CD8-positive, alpha-beta memory T cell (primary cell): Measurements from ENCODE around the gene PTK6. TPM values are rescaled to one million over a fixed set of nuclear protein-coding genes. Genes with fewer than 3 reads are reported as not detected.

Experiments used
- CTCF ChIA-PET: fragments of 350-600 bp; sonication (Branson Sonifier 250); formaldehyde crosslinking; loops from one replicate; lab custom pipeline; 2021; ENCODE audit warnings: antibody characterized with exemption; lab: Charles Lee
- POLR2A ChIA-PET: fragments of 350-600 bp; sonication (Branson Sonifier 250); formaldehyde crosslinking; loops from one replicate; lab custom pipeline; 2021; ENCODE audit warnings: antibody characterized with exemption; lab: Charles Lee
- DNase-seq, 5 donors: peaks; one replicate each; pipeline versions ENCODE4 v3.0.0 to v3.0.0-alpha.2; 2020 to 2022; ENCODE audit warnings: mixed read lengths in 1 of 5
- H3K27ac ChIP-seq: one replicate; pipeline ENCODE4 v1.7.0; 2013; ENCODE audit warnings: low read depth, mild to moderate bottlenecking, low read length, moderate library complexity
- H3K27me3 ChIP-seq: 2 replicates; pipeline ENCODE4 v1.7.0; 2013; ENCODE audit warnings: low read length, mild to moderate bottlenecking; ENCODE audit not compliant: insufficient read depth, poor library complexity, severe bottlenecking
- H3K36me3 ChIP-seq: 2 replicates; pipeline ENCODE4 v1.7.0; 2013; ENCODE audit warnings: mild to moderate bottlenecking, low read length, moderate library complexity; ENCODE audit not compliant: insufficient read depth
- H3K4me1 ChIP-seq: 2 replicates; pipeline ENCODE4 v1.7.0; 2013; ENCODE audit warnings: mild to moderate bottlenecking, low read length, moderate library complexity; ENCODE audit not compliant: insufficient read depth
- H3K4me3 ChIP-seq: 2 replicates; pipeline ENCODE4 v1.7.0; 2013; ENCODE audit warnings: mild to moderate bottlenecking, low read length
- H3K9me3 ChIP-seq: 2 replicates; pipeline ENCODE4 v1.7.0; 2013; ENCODE audit warnings: mild to moderate bottlenecking, low read length
- H3K27ac Mint-ChIP-seq, 8 donors: one replicate each; pipeline ENCODE4 v1.8.0; 2020 to 2021; ENCODE audit warnings: mixed read lengths in 8 of 8, mild to moderate bottlenecking in 6 of 8, inconsistent platforms in 3 of 8, moderate library complexity in 3 of 8
- H3K27me3 Mint-ChIP-seq, 2 donors: one replicate each; pipeline ENCODE4 v1.8.0; 2020 to 2021; ENCODE audit warnings: mixed read lengths in 2 of 2, mild to moderate bottlenecking in 1 of 2, moderate library complexity in 1 of 2
- H3K36me3 Mint-ChIP-seq, 3 donors: one replicate each; pipeline ENCODE4 v1.8.0; 2020 to 2021; ENCODE audit warnings: mixed read lengths in 3 of 3, inconsistent platforms in 1 of 3, mild to moderate bottlenecking in 1 of 3
- H3K4me1 Mint-ChIP-seq, 3 donors: one replicate each; pipeline ENCODE4 v1.8.0; 2020 to 2021; ENCODE audit warnings: mixed read lengths in 3 of 3, inconsistent platforms in 1 of 3, mild to moderate bottlenecking in 1 of 3
- H3K4me3 Mint-ChIP-seq, 7 donors: one replicate each; pipeline ENCODE4 v1.8.0; 2020 to 2021; ENCODE audit warnings: mixed read lengths in 7 of 7, mild to moderate bottlenecking in 6 of 7, moderate library complexity in 4 of 7, inconsistent platforms in 2 of 7
- H3K9me3 Mint-ChIP-seq, 5 donors: one replicate each; pipeline ENCODE4 v1.8.0; 2020 to 2022; ENCODE audit warnings: mixed read lengths in 5 of 5, mild to moderate bottlenecking in 3 of 5, moderate library complexity in 2 of 5, inconsistent platforms in 1 of 5
- polyA plus RNA-seq: library from polyadenylated mRNA; unstranded; fragments of 300-500 nt; fragmentation: Illumina TruSeq; gene quantifications from one replicate; pipeline ENCODE4 v1.2.3, GENCODE V29; 2021
- total RNA-seq, 2 experiments: library from RNA; stranded (reverse); gene quantifications; one replicate each; pipeline ENCODE4 v1.2.3, GENCODE V29; 2021

PTK6 gene
- total and polyA plus RNA-seq, 3 experiments from 2014 or later: 0.16 to 0.31 (median 0.18) TPM

GRCh38 chr20:63494420-63495166 is 42.6 kb downstream of the PTK6 start:
- Mint-ChIP-seq H3K4me1 (peaks cover 0 to 14% (median 2%) of the 10 kb centered on the region in 3 donors), H3K9me3 (no peaks in the 10 kb centered on the region), H3K27me3 (peaks cover 5 to 13% of the 10 kb centered on the region in 2 donors), H3K27ac (no peak overlapping the region), H3K4me3 (no peak overlapping the region), H3K36me3 (no peaks in the 10 kb centered on the region)
- CTCF ChIA-PET: no interaction called here
- no peak for DNase-seq
- Histone ChIP-seq H3K27ac (no peak overlapping the region), H3K4me3 (no peak overlapping the region), H3K4me1 (peaks cover 8% of the 10 kb centered on the region), H3K27me3 (peaks cover 18% of the 10 kb centered on the region), H3K9me3 (no peaks in the 10 kb centered on the region), H3K36me3 (no peaks in the 10 kb centered on the region)
- POLR2A ChIA-PET: no interaction called here

- POLR2A ChIA-PET: no interaction called here
- peak overlapping the region in 1 of 8 donors; percentile 29 for H3K27ac Mint-ChIP-seq
These were observed 43.1 kb downstream of the PTK6 start for GRCh38 chr20:63494084-63494419.

GRCh38 chr20:63493563-63494020 is 43.6 kb downstream of the PTK6 start:
- H3K36me3 Mint-ChIP-seq: no peaks in the 10 kb centered on the region
- no peaks in the 10 kb centered on the region for H3K9me3 Mint-ChIP-seq
- peaks cover 0 to 14% (median 2%) of the 10 kb centered on the region in 3 donors for H3K4me1 Mint-ChIP-seq
- H3K27ac Mint-ChIP-seq: no peak overlapping the region
- Histone ChIP-seq H3K36me3 (no peaks in the 10 kb centered on the region), H3K4me3 (no peak overlapping the region), H3K27ac (no peak overlapping the region), H3K4me1 (peaks cover 8% of the 10 kb centered on the region), H3K27me3 (peaks cover 18% of the 10 kb centered on the region), H3K9me3 (no peaks in the 10 kb centered on the region)
- no peak for DNase-seq
- ChIA-PET CTCF (no interaction called here), POLR2A (no interaction called here)
- peaks cover 5 to 13% of the 10 kb centered on the region in 2 donors for H3K27me3 Mint-ChIP-seq
- H3K4me3 Mint-ChIP-seq: no peak overlapping the region

More at GRCh38 chr20:63494084-63494419, 43.1 kb downstream of the PTK6 start:
- Mint-ChIP-seq H3K4me3 (no peak overlapping the region), H3K4me1 (peaks cover 0 to 14% (median 2%) of the 10 kb centered on the region in 3 donors), H3K9me3 (no peaks in the 10 kb centered on the region), H3K36me3 (no peaks in the 10 kb centered on the region), H3K27me3 (peaks cover 5 to 13% of the 10 kb centered on the region in 2 donors)
- no peaks in the 10 kb centered on the region for H3K9me3 ChIP-seq
- H3K27ac ChIP-seq: no peak overlapping the region
- H3K4me3 ChIP-seq: no peak overlapping the region
- no peaks in the 10 kb centered on the region for H3K36me3 ChIP-seq
- DNase-seq: no peak
- H3K4me1 ChIP-seq: peaks cover 8% of the 10 kb centered on the region
- CTCF ChIA-PET: no interaction called here
- peaks cover 18% of the 10 kb centered on the region for H3K27me3 ChIP-seq

- Mint-ChIP-seq H3K27ac (no peak overlapping the region), H3K4me3 (no peak overlapping the region), H3K4me1 (peaks cover 0 to 10% (median 2%) of the 10 kb centered on the region in 3 donors), H3K27me3 (peaks cover 5 to 13% of the 10 kb centered on the region in 2 donors), H3K36me3 (no peaks in the 10 kb centered on the region), H3K9me3 (no peaks in the 10 kb centered on the region)
- Histone ChIP-seq H3K27ac (no peak overlapping the region), H3K36me3 (no peaks in the 10 kb centered on the region), H3K4me1 (peaks cover 8% of the 10 kb centered on the region), H3K9me3 (no peaks in the 10 kb centered on the region), H3K4me3 (no peak overlapping the region), H3K27me3 (peaks cover 14% of the 10 kb centered on the region)
- ChIA-PET POLR2A (no interaction called here), CTCF (no interaction called here)
- DNase-seq: no peak
These were observed 44.2 kb downstream of the PTK6 start for GRCh38 chr20:63492982-63493381.

- Histone ChIP-seq H3K9me3 (no peaks in the 10 kb centered on the region), H3K4me3 (no peak overlapping the region), H3K36me3 (no peaks in the 10 kb centered on the region), H3K27ac (no peak overlapping the region), H3K4me1 (peaks cover 8% of the 10 kb centered on the region), H3K27me3 (peaks cover 9% of the 10 kb centered on the region)
- H3K36me3 Mint-ChIP-seq: no peaks in the 10 kb centered on the region
- no peak overlapping the region for H3K27ac Mint-ChIP-seq
- no peaks in the 10 kb centered on the region for H3K9me3 Mint-ChIP-seq
- H3K4me1 Mint-ChIP-seq: peaks cover 0 to 8% (median 2%) of the 10 kb centered on the region in 3 donors
- DNase-seq: no peak
- CTCF ChIA-PET: no interaction called here
- H3K27me3 Mint-ChIP-seq: peaks cover 5 to 13% of the 10 kb centered on the region in 2 donors
- POLR2A ChIA-PET: no interaction called here
- H3K4me3 Mint-ChIP-seq: no peak overlapping the region
These were observed 44.7 kb downstream of the PTK6 start for GRCh38 chr20:63492518-63492917.

- POLR2A ChIA-PET: no interaction called here
- Mint-ChIP-seq H3K36me3 (no peaks in the 10 kb centered on the region), H3K4me1 (peaks cover 0 to 5% (median 2%) of the 10 kb centered on the region in 3 donors), H3K27me3 (peaks cover under 1 to 10% of the 10 kb centered on the region in 2 donors), H3K9me3 (no peaks in the 10 kb centered on the region), H3K4me3 (no peak overlapping the region), H3K27ac (no peak overlapping the region)
- no peak overlapping the region for H3K4me3 ChIP-seq
- H3K36me3 ChIP-seq: no peaks in the 10 kb centered on the region
- peaks cover 6% of the 10 kb centered on the region for H3K27me3 ChIP-seq
- H3K9me3 ChIP-seq: no peaks in the 10 kb centered on the region
- peaks cover 8% of the 10 kb centered on the region for H3K4me1 ChIP-seq
- no peak for DNase-seq
- H3K27ac ChIP-seq: no peak overlapping the region
- CTCF ChIA-PET: no interaction called here
These were observed 45.4 kb downstream of the PTK6 start for GRCh38 chr20:63491635-63492230.

- Histone ChIP-seq H3K27ac (no peak overlapping the region), H3K4me1 (peaks cover 3% of the 10 kb centered on the region), H3K9me3 (no peaks in the 10 kb centered on the region), H3K36me3 (no peaks in the 10 kb centered on the region), H3K27me3 (peaks cover 6% of the 10 kb centered on the region), H3K4me3 (no peak overlapping the region)
- DNase-seq: no peak
- Mint-ChIP-seq H3K4me3 (no peak overlapping the region), H3K27ac (no peak overlapping the region), H3K36me3 (no peaks in the 10 kb centered on the region), H3K4me1 (peaks cover 0 to under 1% (median 0%) of the 10 kb centered on the region in 3 donors), H3K27me3 (peaks cover 3 to 12% of the 10 kb centered on the region in 2 donors), H3K9me3 (no peaks in the 10 kb centered on the region)
- CTCF ChIA-PET: no interaction called here
- POLR2A ChIA-PET: no interaction called here
These were observed 46.1 kb downstream of the PTK6 start for GRCh38 chr20:63491078-63491477.

GRCh38 chr20:63490416-63490815 is 46.8 kb downstream of the PTK6 start:
- Mint-ChIP-seq H3K36me3 (no peaks in the 10 kb centered on the region), H3K4me1 (no peaks in the 10 kb centered on the region), H3K27me3 (peaks cover 5 to 12% of the 10 kb centered on the region in 2 donors), H3K9me3 (no peaks in the 10 kb centered on the region), H3K4me3 (no peak overlapping the region), H3K27ac (no peak overlapping the region)
- POLR2A ChIA-PET: no interaction called here
- Histone ChIP-seq H3K9me3 (no peaks in the 10 kb centered on the region), H3K36me3 (no peaks in the 10 kb centered on the region), H3K27ac (no peak overlapping the region), H3K4me3 (no peak overlapping the region), H3K27me3 (peaks cover 6% of the 10 kb centered on the region), H3K4me1 (no peaks in the 10 kb centered on the region)
- CTCF ChIA-PET: no interaction called here
- no peak for DNase-seq
